HG03520 (cell line): ENCODE data around the gene LOX.

Source experiments
- ATAC-seq: cut with Tn5 transposase; IDR thresholded peaks from one replicate; pipeline ENCODE4 v1.9.1; 2021; ENCODE audit warnings: mild to moderate bottlenecking, moderate library complexity; ENCODE audit not compliant: unreplicated experiment

LOX gene

DNA sequence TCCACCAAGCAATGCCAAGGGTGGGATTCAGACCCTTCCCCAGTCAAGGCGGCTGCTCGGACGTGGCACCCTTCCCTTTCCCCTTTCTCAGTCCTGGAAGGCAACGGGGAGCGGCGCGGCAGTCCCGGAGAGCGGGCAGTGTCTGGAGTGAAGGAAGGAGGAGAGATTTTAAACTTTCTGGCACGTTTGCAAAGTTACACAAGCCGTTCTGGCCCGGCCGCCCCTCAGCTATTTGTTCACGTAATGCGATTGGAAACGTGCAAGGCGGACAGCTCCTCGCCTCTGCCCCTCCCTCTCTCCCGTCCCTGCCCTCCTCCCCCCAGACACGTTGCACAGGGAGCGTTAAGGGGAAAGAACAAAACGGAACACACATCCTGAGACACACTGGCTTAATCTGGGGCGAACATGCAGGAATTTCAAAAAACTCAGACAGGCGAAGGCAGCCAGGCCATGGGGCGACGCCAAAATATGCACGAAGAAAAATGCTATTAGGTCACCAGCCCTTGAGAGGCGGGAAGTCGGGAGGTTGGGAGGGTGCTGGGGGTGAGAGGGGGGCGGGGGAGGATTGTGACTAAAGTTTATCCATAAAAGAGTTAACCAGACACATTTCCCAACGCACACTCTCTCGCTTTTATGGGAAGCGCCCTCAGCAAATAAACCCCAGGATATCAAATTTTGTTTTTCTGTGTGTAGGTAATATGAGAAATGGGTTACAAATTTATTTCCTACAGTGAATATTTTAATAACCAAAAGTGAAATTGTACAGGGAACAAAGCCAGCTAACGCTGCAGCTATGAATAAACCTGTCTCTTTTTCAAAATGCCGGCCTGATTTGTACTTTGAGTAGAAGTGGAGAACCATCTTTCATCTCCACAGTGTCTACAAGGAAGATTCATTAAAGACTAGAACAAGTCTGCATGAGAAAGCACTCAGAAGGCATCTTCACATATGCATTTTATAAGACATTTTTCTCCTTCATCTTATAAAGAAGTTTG lies at the start of gene LOX:
LOX (minus strand) TSS at position 144 of the 995 bp plus-strand sequence. CDS start 274 bp downstream, outside the sequence.
- no peak for ATAC-seq

- ATAC-seq, result no peak
Measured at GRCh38 chr5:122126756-122127321, 48.8 kb upstream of the LOX start.

DNA sequence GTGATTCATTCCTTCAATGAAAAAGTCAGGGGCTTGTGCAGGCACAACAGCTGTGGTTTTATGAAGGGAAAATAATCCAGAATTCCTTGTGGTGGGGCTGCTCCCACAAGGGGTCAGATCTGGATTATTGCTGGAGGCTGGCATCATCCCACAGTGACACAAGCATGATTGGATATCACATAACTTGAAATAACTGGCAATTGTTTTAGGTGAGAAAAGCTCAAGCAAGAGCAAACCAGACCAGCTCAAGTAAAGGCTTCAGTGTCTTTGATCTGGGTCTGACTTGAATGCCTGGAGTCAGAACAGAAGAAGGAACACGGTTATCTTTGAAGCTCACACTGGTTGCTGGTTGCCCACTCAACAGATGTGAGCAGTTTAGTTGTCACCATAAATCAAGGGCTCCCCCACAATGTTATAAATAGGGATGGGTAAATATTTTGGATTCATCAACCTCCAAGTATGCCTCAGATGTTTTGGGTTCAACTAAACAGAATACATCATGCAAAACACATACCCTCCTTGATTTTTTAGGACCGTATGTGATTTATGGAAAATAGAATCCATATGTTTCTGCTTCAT lies 48.2 kb upstream of the LOX start:
- ATAC-seq, result no peak

GRCh38 chr5:122124766-122125165 lies 46.7 kb upstream of the LOX start:
- ATAC-seq, result no peak

DNA sequence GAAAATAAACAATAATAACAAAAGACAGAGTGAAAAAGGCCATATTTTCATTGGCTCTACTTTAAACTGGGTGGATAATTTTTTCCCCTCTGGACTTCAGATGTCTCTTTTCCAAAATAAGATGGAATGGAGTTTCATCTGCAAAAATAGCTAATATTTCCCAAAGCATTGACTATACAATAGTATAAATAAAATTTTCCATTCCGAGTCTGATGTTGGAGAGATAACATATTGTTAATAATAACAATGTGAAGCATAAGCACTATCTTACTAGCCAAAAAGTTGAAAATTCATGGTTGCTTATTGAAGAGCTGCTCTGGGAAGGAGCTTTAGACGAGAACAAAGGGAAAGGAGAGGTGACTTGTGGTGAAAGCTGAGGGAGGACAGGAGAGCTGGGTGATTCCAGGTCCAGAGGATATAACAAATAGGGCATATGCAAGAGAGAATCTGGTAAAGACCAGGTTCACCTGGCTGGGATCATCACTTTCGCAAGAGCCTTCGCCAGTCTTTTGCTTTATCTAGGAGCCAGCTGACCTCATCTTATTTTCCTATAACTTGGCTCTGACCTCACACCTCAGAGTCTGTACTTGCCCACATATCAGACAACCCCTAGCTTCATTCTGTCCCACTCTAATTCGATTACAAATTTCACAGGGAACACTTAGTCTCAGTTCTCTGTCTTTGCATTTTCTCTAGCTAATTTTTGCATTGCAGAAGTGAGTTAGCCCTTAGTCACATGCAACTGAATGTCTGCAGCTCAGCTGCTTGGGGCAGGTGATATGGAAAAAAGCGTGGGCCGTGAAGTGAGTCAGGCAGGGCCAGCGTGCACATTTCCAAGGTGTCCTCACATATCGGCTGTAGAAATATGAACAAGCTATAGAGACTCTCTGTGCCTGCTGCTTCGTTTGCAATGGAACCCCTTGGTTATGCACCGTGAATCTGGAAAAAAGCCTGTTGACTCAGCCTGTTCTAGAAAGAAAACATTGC lies 43.7 kb upstream of the LOX start:
- no peak for ATAC-seq

DNA sequence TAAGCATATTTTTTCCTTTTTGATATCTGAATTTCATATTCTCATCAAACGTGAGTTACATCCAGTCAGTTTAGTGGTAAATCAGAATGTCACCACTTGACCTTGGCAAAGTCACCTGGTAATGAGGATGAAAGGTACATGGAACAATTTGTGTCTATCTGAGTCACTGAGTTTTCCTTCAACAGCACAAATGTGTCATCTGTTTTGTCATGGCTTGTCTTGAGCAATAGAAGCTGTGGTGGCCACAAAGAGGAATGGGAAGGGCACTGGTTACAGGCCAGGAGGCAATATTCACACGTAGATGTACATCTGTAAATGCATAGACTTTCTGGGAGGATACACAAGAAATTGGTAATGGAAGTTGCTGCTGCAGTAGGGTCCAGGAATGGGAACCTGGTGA lies 42.9 kb upstream of the LOX start:
- no peak for ATAC-seq

- no peak for ATAC-seq
Measured at GRCh38 chr5:122120493-122120892, 42.4 kb upstream of the LOX start.

GRCh38 chr5:122119205-122119604 lies 41.1 kb upstream of the LOX start:
- no peak for ATAC-seq

DNA sequence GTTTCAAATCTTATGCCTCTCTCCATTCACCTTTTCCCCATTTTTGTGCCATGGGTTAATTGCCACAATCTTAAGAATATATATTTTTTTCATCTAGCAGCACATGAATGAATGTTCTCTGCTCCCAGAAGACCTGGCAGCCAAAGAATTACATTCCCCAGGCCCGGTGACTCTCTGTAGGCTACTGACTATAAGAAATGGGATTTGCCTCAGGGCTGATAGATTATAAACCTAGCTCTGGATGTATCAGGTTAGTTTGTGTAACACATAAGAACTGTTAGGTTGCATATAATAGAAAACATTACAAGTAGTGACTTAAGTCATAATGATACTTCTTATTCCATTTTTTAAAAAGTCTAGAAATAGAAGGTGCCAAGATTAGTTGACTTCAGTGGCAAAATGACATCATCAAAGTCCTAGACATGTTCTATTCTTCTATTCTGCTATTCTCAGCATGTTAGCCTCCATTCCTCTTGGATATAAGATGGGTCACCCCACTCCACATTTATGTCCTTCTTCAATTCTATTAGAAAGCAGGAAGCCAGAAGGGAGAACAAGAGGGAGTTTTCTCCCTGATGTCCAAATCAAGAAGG lies 40.4 kb upstream of the LOX start:
- ATAC-seq, result no peak

DNA sequence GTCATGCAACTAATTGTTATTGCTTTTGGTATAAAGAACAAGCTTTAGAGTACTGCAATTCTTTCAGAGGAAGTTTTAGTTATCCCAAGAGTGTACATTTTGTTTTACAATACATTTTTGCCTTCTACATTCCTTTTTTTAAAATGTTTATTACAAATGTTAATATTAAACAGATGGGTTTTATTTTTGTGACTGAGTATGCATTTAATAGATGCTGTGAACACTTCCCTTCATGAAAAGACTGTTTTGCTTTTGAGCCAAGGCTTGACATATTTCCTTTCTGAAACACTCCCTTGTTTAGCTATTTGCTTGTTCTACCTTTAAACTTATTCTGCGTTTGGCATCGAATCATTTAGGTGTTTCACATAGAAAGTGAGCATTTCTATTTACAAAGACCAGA lies 36.4 kb upstream of the LOX start:
- no peak for ATAC-seq

DNA sequence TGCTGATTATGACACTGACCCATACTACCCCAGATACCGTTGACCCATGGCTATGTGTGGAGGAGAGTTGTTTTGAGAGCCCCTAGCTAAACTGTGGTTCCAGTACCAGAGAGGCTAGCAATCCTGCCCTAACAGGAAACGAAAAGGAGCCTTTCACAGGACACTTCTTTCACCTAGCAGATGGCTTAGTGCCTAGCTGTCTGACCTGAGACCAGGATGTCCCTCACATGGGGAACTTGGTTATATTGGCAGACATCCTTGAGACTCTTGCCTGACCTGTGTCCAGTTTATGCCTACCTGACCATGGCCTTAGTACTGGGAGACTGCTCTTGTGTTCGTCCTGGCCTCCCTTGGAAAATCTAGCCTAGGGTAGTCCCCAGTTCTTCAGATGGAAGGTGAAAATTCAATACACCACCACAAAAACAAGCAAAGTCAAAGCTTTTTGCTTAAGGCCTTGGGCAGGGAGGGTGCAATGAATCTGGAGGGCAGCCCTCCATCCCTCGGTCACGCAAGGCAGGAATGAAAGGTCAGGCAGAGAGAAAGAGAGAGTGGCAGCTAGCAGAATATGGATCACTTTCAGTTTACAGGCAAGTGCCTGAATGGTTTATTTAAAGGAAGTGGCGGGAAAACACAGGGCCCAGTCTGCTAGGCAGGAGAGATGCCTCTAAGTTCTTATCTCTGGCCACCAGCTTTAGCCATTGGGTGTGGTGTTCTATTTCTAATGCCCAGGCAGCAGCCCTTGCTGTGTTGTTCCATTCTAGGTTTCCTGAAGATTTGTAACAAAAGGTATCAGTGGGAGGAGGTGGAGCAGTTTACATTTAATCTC lies 34.9 kb upstream of the LOX start:
- ATAC-seq, result no peak

GRCh38 chr5:122112063-122112462 lies 34.0 kb upstream of the LOX start:
- no peak for ATAC-seq

GRCh38 chr5:122111460-122111859 lies 33.4 kb upstream of the LOX start:
- no peak for ATAC-seq

DNA sequence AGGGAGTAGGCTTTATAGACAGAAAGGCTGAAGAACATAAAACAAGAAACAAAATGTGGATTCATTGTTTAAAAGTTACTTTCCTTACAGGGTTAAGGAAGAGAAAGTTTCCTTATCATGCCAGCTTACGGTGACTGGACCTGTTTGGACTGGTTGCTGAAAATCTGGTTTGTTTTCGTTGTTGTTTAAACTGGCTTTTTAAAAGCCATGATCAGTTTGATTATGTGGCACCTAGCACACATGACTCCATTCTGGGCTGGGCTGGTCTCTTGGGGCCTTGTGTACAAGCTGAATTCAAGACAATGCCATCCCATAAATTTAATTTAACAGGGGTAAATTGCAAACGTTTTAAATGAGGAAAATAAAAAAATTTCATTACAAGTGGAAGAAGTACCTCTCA lies 32.9 kb upstream of the LOX start:
- no peak for ATAC-seq

DNA sequence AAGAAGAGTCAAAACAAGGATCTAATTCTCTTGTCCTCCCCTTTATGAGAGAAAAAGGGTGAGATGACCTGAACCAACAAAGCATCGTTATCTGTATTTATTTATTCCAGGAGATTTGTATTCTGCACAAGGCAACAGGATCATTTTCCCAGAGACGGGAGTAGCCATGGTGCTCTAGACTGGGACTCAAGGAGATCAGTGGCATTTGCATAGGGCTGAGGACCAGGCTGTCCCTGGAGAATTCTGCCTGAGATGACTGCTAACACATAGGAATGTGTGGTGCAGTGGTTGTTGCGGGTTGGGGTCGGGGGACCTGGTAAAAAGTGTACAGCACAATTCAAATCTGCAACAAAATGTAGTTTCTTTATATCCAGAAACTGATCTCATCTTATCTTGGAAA lies 29.0 kb upstream of the LOX start:
- ATAC-seq, result no peak

DNA sequence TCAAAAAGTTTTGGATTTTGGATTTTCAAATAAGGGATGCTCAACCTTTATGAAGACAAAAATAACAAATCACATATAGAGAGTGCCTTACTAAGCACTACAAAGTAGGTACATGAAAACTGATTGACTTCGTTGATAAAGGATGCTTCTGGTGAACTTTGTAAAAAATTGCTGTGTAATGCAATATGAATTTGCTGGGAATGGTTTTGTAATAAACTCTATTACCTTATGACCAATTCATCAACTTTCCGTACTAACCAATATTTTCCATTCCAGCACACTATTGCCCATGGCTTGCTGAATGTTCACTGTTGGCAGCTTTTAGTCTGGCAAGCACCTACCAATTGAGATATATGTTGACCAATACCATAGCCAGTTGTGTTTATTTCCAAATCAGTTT lies 27.9 kb upstream of the LOX start:
- ATAC-seq, result no peak

GRCh38 chr5:122102825-122103224 lies 24.8 kb upstream of the LOX start:
- no peak for ATAC-seq

- peak; percentile 79 for ATAC-seq
Measured at GRCh38 chr5:122101636-122102285, 23.7 kb upstream of the LOX start.
